Spleen (tissue), 11 donors: ENCODE results near the gene QDPR. TPM values are rescaled to one million over a fixed set of nuclear protein-coding genes. Genes with fewer than 3 reads are reported as not detected.

ENCODE experiments used
- DNase-seq: peaks from one replicate; pipeline ENCODE4 v3.0.0-alpha.2; 2020
- H3K27ac ChIP-seq, 8 donors: fragments of 200-600 bp; sonication (generic) in 7 of 8; 1 replicate in 4 of 8; 2 replicates in 4 of 8; pipeline versions ENCODE4 v1.5.0 to v1.8.0; 2016 to 2021; ENCODE audit warnings: inconsistent platforms in 4 of 8, mild to moderate bottlenecking in 4 of 8, moderate library complexity in 1 of 8
- H3K27me3 ChIP-seq, 7 donors: fragments of 200-600 bp; sonication (generic) in 6 of 7; replicated peaks in 1 of 7; 1 replicate in 4 of 7; 2 replicates in 3 of 7; pipeline versions ENCODE4 v1.5.0 to v1.8.0; 2016 to 2021; ENCODE audit warnings: inconsistent platforms in 3 of 7, mild to moderate bottlenecking in 1 of 7
- H3K36me3 ChIP-seq, 6 donors: fragments of 200-600 bp; sonication (generic) in 5 of 6; 1 replicate in 4 of 6; 2 replicates in 2 of 6; pipeline versions ENCODE4 v1.5.0 to v1.8.0; 2016 to 2021; ENCODE audit warnings: inconsistent platforms in 2 of 6
- H3K4me1 ChIP-seq, 6 donors: fragments of 200-600 bp; sonication (generic) in 5 of 6; 1 replicate in 3 of 6; 2 replicates in 3 of 6; pipeline versions ENCODE4 v1.5.0 to v1.8.0; 2016 to 2021; ENCODE audit warnings: inconsistent platforms in 3 of 6
- H3K4me3 ChIP-seq, 8 donors: fragments of 200-600 bp; sonication (generic) in 7 of 8; 1 replicate in 4 of 8; 2 replicates in 4 of 8; pipeline versions ENCODE4 v1.5.0 to v1.8.0; 2016 to 2021; ENCODE audit warnings: inconsistent platforms in 4 of 8, mild to moderate bottlenecking in 4 of 8, moderate library complexity in 2 of 8
- H3K9me3 ChIP-seq, 8 donors: fragments of 200-600 bp; sonication (generic) in 7 of 8; 1 replicate in 4 of 8; 2 replicates in 4 of 8; pipeline versions ENCODE4 v1.5.0 to v1.8.0; 2016 to 2021; ENCODE audit warnings: inconsistent platforms in 4 of 8
- POLR2A ChIP-seq, 3 donors: fragments of 450-650 bp; IDR thresholded peaks; one replicate each; pipeline ENCODE4 v1.5.1; 2017; ENCODE audit warnings: antibody characterized with exemption in 3 of 3, mild to moderate bottlenecking in 1 of 3
- POLR2AphosphoS5 ChIP-seq, 3 donors: sonication (generic); formaldehyde crosslinking; IDR thresholded peaks; one replicate each; pipeline ENCODE4 v1.5.1; 2017; ENCODE audit warnings: antibody characterized with exemption in 3 of 3
- WGBS, 5 donors: extraction: QIAGEN DNeasy Blood & Tissue Kit in 3 of 5; methylation state at CpG; one replicate each; pipeline versions ENCODE4 v1.1.5 to v1.1.7; 2013 to 2018; 5-methylcytosine and 5-hydroxymethylcytosine counted together
- intact Hi-C: fragments of 100-400 bp; cut with DNase I; formaldehyde crosslinking; loops from one replicate; pipeline ENCODE4 v1.15.0; 2023; ENCODE audit warnings: low total_unique reads
- polyA plus RNA-seq, 3 donors: library from polyadenylated mRNA; stranded (reverse); fragments of 200-250 nt; gene quantifications; one replicate each; pipeline ENCODE4 v1.2.1, GENCODE V29; 2013
- total RNA-seq, 7 donors: library from RNA; depleted of rRNA in 3 of 7; stranded (reverse); fragments of >200 nt in 3 of 7; fragmentation: NEBNext Ultra II Directional in 4 of 7; extraction: Animal tissue kit (Norgen Biotek cat#: 25700) in 4 of 7; gene quantifications; one replicate each; pipeline versions ENCODE4 v1.1.0 to v1.2.1, GENCODE V29; 2016 to 2021
- TF ChIP-seq, protein P1 (sequence below), 11 experiments: fragments of 200-600 bp in 7 of 11; fragments of 450-650 bp in 4 of 11; sonication (generic) in 4 of 11; IDR thresholded peaks in 8 of 11; conservative IDR thresholded peaks in 3 of 11; 1 replicate in 7 of 11; 2 replicates in 4 of 11; pipeline versions ENCODE4 v1.4.0 to v1.8.0; 2016 to 2021; ENCODE audit warnings: antibody characterized with exemption in 11 of 11, inconsistent platforms in 4 of 11, mild to moderate bottlenecking in 1 of 11
- donor health status: healthy with polysubstance abuse.
- donor health status: DM: no; HTN: no; CAD: no; lungs with moderate emphysema.
- donor health status: DM: no; HTN: no; CAD: no.
- donor health status: Bipolar disorder and iron deficiency.
- donor health status: healthy.
- donor health status: DM: no; HTN: no; CAD: no.
- donor health status: DM: yes; HTN: yes; CAD: no.

QDPR gene
- total and polyA plus RNA-seq, 10 donors, result 3.8 to 23.9 (median 16.2) TPM

DNA sequence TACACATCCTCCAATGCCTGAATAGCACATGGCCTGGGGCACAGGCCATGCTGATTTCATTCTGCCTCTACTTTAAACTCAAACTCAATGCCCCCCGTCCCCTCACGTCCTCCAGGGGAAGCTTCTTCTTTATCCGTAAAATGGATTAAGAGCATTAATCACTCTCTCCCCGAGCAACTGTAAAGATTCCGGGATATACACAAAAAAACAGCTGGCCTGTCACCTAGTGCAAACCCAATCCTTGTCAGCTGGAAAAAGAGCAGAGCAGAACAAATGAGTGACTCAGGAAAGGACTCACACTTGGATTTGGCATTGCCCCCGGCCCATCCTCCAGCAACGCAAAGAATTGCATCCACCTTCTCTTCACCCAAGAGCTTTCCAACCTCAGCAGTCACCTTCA is 7.8 kb downstream of the QDPR start:
- Histone ChIP-seq H3K9me3 (no peaks in the 10 kb centered on the region), H3K27me3 (no peaks in the 10 kb centered on the region), H3K4me3 (no peak overlapping the region), H3K36me3 (peaks cover 0 to 96% (median 49%) of the 10 kb centered on the region in 6 donors), H3K27ac (no peak overlapping the region), H3K4me1 (no peaks in the 10 kb centered on the region)
- intact Hi-C loops, result no loop called here
- DNase-seq, result no peak
- TF ChIP-seq, protein P1, sequence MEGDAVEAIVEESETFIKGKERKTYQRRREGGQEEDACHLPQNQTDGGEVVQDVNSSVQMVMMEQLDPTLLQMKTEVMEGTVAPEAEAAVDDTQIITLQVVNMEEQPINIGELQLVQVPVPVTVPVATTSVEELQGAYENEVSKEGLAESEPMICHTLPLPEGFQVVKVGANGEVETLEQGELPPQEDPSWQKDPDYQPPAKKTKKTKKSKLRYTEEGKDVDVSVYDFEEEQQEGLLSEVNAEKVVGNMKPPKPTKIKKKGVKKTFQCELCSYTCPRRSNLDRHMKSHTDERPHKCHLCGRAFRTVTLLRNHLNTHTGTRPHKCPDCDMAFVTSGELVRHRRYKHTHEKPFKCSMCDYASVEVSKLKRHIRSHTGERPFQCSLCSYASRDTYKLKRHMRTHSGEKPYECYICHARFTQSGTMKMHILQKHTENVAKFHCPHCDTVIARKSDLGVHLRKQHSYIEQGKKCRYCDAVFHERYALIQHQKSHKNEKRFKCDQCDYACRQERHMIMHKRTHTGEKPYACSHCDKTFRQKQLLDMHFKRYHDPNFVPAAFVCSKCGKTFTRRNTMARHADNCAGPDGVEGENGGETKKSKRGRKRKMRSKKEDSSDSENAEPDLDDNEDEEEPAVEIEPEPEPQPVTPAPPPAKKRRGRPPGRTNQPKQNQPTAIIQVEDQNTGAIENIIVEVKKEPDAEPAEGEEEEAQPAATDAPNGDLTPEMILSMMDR (IDR thresholded peaks at IDR 0.05 in 8 of 11, conservative IDR thresholded peaks at IDR 0.05 in 3 of 11), result no peak
- TF ChIP-seq POLR2AphosphoS5 (IDR thresholded peaks at IDR 0.05) (no peak), POLR2A (IDR thresholded peaks at IDR 0.05) (no peak)
- WGBS, 5 donors, result 91 to 99% (median 93%) methylated on average over 7 of the region's 7 CpGs

DNA sequence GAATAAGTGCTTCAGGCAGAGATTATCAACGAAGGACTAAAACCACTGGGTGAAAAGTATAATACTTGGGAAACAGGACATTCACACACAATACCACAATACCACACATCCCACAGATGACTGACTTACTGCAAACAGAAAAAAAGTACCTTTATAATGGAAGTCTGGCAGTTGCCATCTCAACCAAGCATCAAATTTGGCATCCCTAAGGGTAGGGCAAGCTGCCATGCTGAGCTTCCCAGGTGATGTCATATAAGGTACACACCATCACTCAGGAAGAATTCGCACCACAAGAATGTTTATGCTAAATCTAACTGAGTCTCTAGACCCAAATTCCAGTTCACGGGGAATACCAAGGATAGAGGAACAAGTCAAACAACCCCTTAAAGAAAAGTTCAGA is 9.1 kb downstream of the QDPR start:
- peaks cover 0 to 97% (median 50%) of the 10 kb centered on the region in 6 donors for H3K36me3 ChIP-seq

DNA sequence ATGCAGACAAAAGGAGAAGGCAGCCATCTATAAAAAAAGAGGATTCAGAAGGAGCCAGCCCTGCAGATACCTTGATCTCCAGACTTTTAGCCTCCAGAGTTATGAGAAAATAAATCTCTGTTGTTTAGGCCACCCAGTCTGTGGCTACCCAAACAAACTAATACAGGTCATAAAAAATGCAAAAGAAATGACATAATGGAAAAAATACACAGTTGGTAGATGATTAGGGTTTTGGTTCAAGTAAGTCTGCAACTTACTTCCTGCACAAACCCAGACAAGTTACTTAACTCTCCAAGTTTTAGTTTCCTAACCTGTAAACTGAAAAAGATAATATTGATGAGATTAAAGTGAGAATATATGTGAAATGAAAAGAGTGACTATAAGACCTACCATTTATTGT is 11.3 kb downstream of the QDPR start:
- intact Hi-C loops, result no loop called here
- no peaks in the 10 kb centered on the region for H3K9me3 ChIP-seq
- H3K36me3 ChIP-seq, result peaks cover 4 to 96% (median 51%) of the 10 kb centered on the region in 6 donors

More for the DNA sequence above, 9.1 kb downstream of the QDPR start:
- H3K9me3 ChIP-seq, result no peaks in the 10 kb centered on the region
- TF ChIP-seq, protein P1 (IDR thresholded peaks at IDR 0.05 in 8 of 11, conservative IDR thresholded peaks at IDR 0.05 in 3 of 11), result no peak
- no peak for TF ChIP-seq POLR2AphosphoS5 (IDR thresholded peaks at IDR 0.05)
- no peak for TF ChIP-seq POLR2A (IDR thresholded peaks at IDR 0.05)
- H3K4me1 ChIP-seq, result no peaks in the 10 kb centered on the region
- no peak overlapping the region for H3K4me3 ChIP-seq
- intact Hi-C loops, result no loop called here
- DNase-seq, result no peak
- H3K27me3 ChIP-seq, result no peaks in the 10 kb centered on the region
- WGBS, 5 donors, result 84 to 96% (median 93%) methylated on average over 3 of the region's 3 CpGs
- no peak overlapping the region for H3K27ac ChIP-seq

GRCh38 chr4:17497890-17498523 is 13.9 kb downstream of the QDPR start:
- no peak overlapping the region for H3K27ac ChIP-seq
- no peak for DNase-seq
- TF ChIP-seq POLR2A (IDR thresholded peaks at IDR 0.05) (no peak), POLR2AphosphoS5 (IDR thresholded peaks at IDR 0.05) (no peak)
- TF ChIP-seq, protein P1 (IDR thresholded peaks at IDR 0.05 in 8 of 11, conservative IDR thresholded peaks at IDR 0.05 in 3 of 11), result no peak
- H3K4me1 ChIP-seq, result no peaks in the 10 kb centered on the region
- peaks cover 4 to 100% (median 54%) of the 10 kb centered on the region in 6 donors for H3K36me3 ChIP-seq
- H3K4me3 ChIP-seq, result no peak overlapping the region
- no peaks in the 10 kb centered on the region for H3K27me3 ChIP-seq
- H3K9me3 ChIP-seq, result no peaks in the 10 kb centered on the region
- 70 to 88% (median 81%) methylated on average over 7 of the region's 7 CpGs for WGBS, 5 donors
- intact Hi-C loops, result no loop called here

More for the DNA sequence above, 11.3 kb downstream of the QDPR start:
- TF ChIP-seq POLR2AphosphoS5 (IDR thresholded peaks at IDR 0.05), result no peak
- no peak for TF ChIP-seq POLR2A (IDR thresholded peaks at IDR 0.05)
- no peaks in the 10 kb centered on the region for H3K27me3 ChIP-seq
- H3K4me3 ChIP-seq, result no peak overlapping the region
- DNase-seq, result no peak
- H3K4me1 ChIP-seq, result no peaks in the 10 kb centered on the region
- no peak overlapping the region for H3K27ac ChIP-seq
